Measurements from ENCODE around the gene ANO6. TPM values are rescaled to one million over a fixed set of nuclear protein-coding genes. Genes with fewer than 3 reads are reported as not detected.

ANO6 gene
- total and polyA plus RNA-seq, 2 of the 4 experiments (the other 2 are of a cell fraction): 21.6 to 41.0 TPM

- BruUV-seq (replicated peaks): no TSS peak
- ATAC-seq (ENCODE audit: low read depth) (no peak), DNase-seq (no peak)
- H3K9me1 ChIP-seq (ENCODE audit: insufficient read depth, low read length): no peaks in the 10 kb centered on the region; the same call in 1 of the 2 replicates
- ChIA-PET CTCF (interaction anchor here (0.6 to 2.7 kb wide), 6 partner anchors 11 to 497 kb away, joined by 3 to 17 read pairs (median 4); no protein-coding TSS in a partner anchor), POLR2A (ENCODE audit: unreplicated experiment) (no interaction called here)
- no peak overlapping the region for H3K4ac ChIP-seq (ENCODE audit: low read depth, low read length)
- no peak overlapping the region for H2AFZ ChIP-seq (replicated peaks; ENCODE audit: low read length, poor library complexity)
- H3K4me2 ChIP-seq (ENCODE audit: low read depth, low read length): no peak overlapping the region
- no peaks in the 10 kb centered on the region for H3K4me1 ChIP-seq (ENCODE audit: control insufficient read depth, insufficient read depth, low read length)
- dilution Hi-C loops (cut with HindIII; ENCODE audit: low sequenced_read_pairs, unreplicated experiment) (no loop called here), intact Hi-C loops (cut with micrococcal nuclease) (loop anchor here (2.0 to 5.0 kb wide), 3 partner anchors 107 to 259 kb away; no protein-coding TSS in a partner anchor), in situ Hi-C loops (cut with MboI; ENCODE audit: low sequenced_read_pairs) (loop anchor here (10.0 kb wide), 1 partner anchor 205 kb away; no protein-coding TSS in a partner anchor)
- H2AK5ac ChIP-seq (ENCODE audit: low read depth, low read length): no peak overlapping the region
- no peak overlapping the region for H2BK20ac ChIP-seq (ENCODE audit: low read depth, low read length)
- H3K14ac ChIP-seq (replicated peaks; ENCODE audit: low read depth, low read length): no peak overlapping the region
- H4K20me1 ChIP-seq (ENCODE audit: insufficient read depth, low read length): no peaks in the 10 kb centered on the region
- H2BK15ac ChIP-seq (ENCODE audit: low read depth, low read length): no peak overlapping the region
- no CpG with 5 or more reads among the region's 3 CpGs for WGBS, 2 experiments (ENCODE audit: extremely low coverage in 2 of 2, insufficient read length in 1 of 2)
- no peak overlapping the region for H3K27ac ChIP-seq (ENCODE audit: insufficient read depth, low read length)
- no peak overlapping the region for H2AK9ac ChIP-seq (replicated peaks; ENCODE audit: low read depth, low read length, poor library complexity)
- H3K9me3 ChIP-seq (ENCODE audit: control insufficient read depth, insufficient read depth, low read length): no peaks in the 10 kb centered on the region
- no peaks in the 10 kb centered on the region for H3K27me3 ChIP-seq (ENCODE audit: control insufficient read depth, insufficient read depth, low read length)
- no peak overlapping the region for H3K18ac ChIP-seq (ENCODE audit: low read depth, low read length)
- H4K91ac ChIP-seq (ENCODE audit: insufficient read depth, low read depth, low read length): no peak overlapping the region
- peaks cover 9% of the 10 kb centered on the region for H3K36me3 ChIP-seq (ENCODE audit: control insufficient read depth, insufficient read depth, low read length)
- no peak overlapping the region for H3K56ac ChIP-seq (ENCODE audit: extremely low read depth, insufficient read depth, low read length)
- H2BK5ac ChIP-seq (ENCODE audit: low read depth, low read length, poor library complexity, severe bottlenecking): no peak overlapping the region
- H4K8ac ChIP-seq (ENCODE audit: low read depth in 2 of 2, low read length in 2 of 2): no peak overlapping the region
- no peak overlapping the region for H4K5ac ChIP-seq (ENCODE audit: low read depth, low read length)
- H3K79me1 ChIP-seq (ENCODE audit: low read depth in 1 of 2, low read length in 2 of 2): no peaks in the 10 kb centered on the region; a peak in 1 of 4 replicates
- no peak overlapping the region for H2BK120ac ChIP-seq (ENCODE audit: low read depth, low read length)
- TF ChIP-seq RAD21 (IDR thresholded peaks at IDR 0.05; ENCODE audit: low read length): no peak
- TF ChIP-seq POLR2A (IDR thresholded peaks at IDR 0.05; ENCODE audit: low read depth, low read length): no peak
- no peak for TF ChIP-seq CTCF (conservative IDR thresholded peaks at IDR 0.05; ENCODE audit: low read depth, low read length)
- no peak for TF ChIP-seq FOS (IDR thresholded peaks at IDR 0.05; ENCODE audit: low read depth, low read length)
- TF ChIP-seq ELK1 (IDR thresholded peaks at IDR 0.05; ENCODE audit: borderline replicate concordance, low read depth, low read length): no peak
- no peak for TF ChIP-seq RFX5 (IDR thresholded peaks at IDR 0.05; ENCODE audit: low read depth, low read length)
- TF ChIP-seq MXI1 (IDR thresholded peaks at IDR 0.05; ENCODE audit: borderline replicate concordance, low read depth, low read length): no peak
- no peak for TF ChIP-seq CEBPB (IDR thresholded peaks at IDR 0.05; ENCODE audit: low read depth, low read length)
- TF ChIP-seq CHD1 (IDR thresholded peaks at IDR 0.05; ENCODE audit: low read depth, low read length): no peak
- TF ChIP-seq NFE2L2 (IDR thresholded peaks at IDR 0.05; ENCODE audit: low read depth, low read length): no peak
- TF ChIP-seq RCOR1 (IDR thresholded peaks at IDR 0.05; ENCODE audit: insufficient replicate concordance, low read length): no peak
- no peak for TF ChIP-seq MAZ (IDR thresholded peaks at IDR 0.05; ENCODE audit: borderline replicate concordance, low read depth, low read length)
- TF ChIP-seq MAFK (IDR thresholded peaks at IDR 0.05; ENCODE audit: low read depth, low read length): no peak
- no peak for TF ChIP-seq SMC3 (IDR thresholded peaks at IDR 0.05; ENCODE audit: low read depth, low read length)
- TF ChIP-seq USF2 (IDR thresholded peaks at IDR 0.05; ENCODE audit: low read depth, low read length): no peak
- TF ChIP-seq BHLHE40 (IDR thresholded peaks at IDR 0.05; ENCODE audit: low read depth, low read length): no peak
- no peak overlapping the region for H3K4me3 ChIP-seq (ENCODE audit: insufficient read depth, low read depth, low read length)
- H3K23ac ChIP-seq (ENCODE audit: low read depth, low read length): no peak overlapping the region
- H3K9ac ChIP-seq (ENCODE audit: low read depth, low read length): no peak overlapping the region
Measured at GRCh38 chr12:45389426-45389825, 173.5 kb downstream of the ANO6 start.

All from IMR-90 (cell line).